Transverse colon (tissue), 4 donors: ENCODE results near the gene TFPI2.

ENCODE experiments used
- CTCF ChIP-seq, 5 experiments: fragments of 200-600 bp in 3 of 5; fragments of 450-650 bp in 2 of 5; sonication (generic) in 3 of 5; IDR thresholded peaks; 1 replicate in 2 of 5; 2 replicates in 3 of 5; pipeline ENCODE4 v1.5.1; 2016 to 2017; ENCODE audit warnings: antibody characterized with exemption in 5 of 5, inconsistent platforms in 3 of 5, mild to moderate bottlenecking in 2 of 5, moderate library complexity in 1 of 5
- POLR2A ChIP-seq: fragments of 450-650 bp; IDR thresholded peaks from one replicate; pipeline ENCODE4 v1.6.1; 2016; ENCODE audit warnings: antibody characterized with exemption, mild to moderate bottlenecking, moderate library complexity
- POLR2AphosphoS5 ChIP-seq, 3 donors: sonication (generic); formaldehyde crosslinking; IDR thresholded peaks; one replicate each; pipeline ENCODE4 v1.6.1; 2016; ENCODE audit warnings: antibody characterized with exemption in 3 of 3

DNA sequence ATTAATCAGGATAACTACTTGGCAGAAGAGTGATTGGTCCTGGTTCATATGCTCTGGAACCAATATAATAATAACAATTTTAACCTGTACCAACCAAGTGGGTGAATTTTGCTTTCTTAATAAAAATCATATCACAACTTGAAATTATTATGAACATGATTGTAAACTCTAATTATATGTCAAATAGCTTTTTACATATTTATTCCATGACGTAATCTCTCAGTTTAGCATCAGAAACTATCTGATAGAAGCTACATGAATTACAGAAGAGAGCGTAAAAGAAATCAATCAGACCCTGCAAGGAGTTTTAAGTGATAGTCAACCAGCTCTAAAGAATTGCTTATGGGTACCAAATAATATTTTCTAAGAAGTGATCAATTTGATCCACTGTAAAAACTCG is 41.1 kb upstream of the TFPI2 start:
- TF ChIP-seq CTCF (IDR thresholded peaks at IDR 0.05) (no peak), POLR2A (no peak), POLR2AphosphoS5 (IDR thresholded peaks at IDR 0.05) (no peak)
